Cardiac fibroblast (primary cell): ENCODE data around the gene PHIP.
"Not testable (repeated sequence)": the region's sequence is repeated elsewhere in the genome, so short reads cannot be mapped to it uniquely, and the experiment has no call there.

Source experiments
- DNase-seq, 2 donors: peaks; one replicate each; pipeline versions ENCODE4 v3.0.0 to v3.0.0-alpha.2; 2010; ENCODE audit warnings: low read depth in 2 of 2
- H3K4me3 ChIP-seq, 2 donors: replicated peaks in 1 of 2; 1 replicate in 1 of 2; 2 replicates in 1 of 2; pipeline ENCODE4 v1.5.1; 2011; ENCODE audit warnings: low read depth in 2 of 2, low read length in 2 of 2, mild to moderate bottlenecking in 2 of 2, moderate library complexity in 1 of 2
- TF ChIP-seq, protein P1 (sequence below): IDR thresholded peaks from one replicate; pipeline ENCODE4 v1.5.1; 2011; ENCODE audit warnings: low read depth, mild to moderate bottlenecking, low read length, inconsistent platforms

PHIP gene

DNA sequence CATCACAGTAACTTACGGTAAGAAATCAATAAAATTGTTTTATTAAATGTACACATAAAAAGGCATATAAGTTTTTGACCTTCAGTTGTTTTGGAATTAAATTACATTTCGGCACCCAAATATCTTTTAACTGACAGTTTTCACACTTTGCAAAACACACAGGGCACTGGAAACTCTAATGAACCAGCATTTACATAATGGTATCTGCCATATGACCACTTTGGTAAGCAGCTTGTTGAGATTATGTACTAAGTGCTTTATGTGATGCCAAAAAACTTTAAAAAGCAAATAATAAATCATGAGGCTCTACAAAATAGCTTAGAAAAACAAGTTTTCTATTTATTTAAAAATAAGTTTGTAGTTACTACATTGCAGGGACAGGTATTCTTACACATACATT, 142.5 kb downstream of the PHIP start:
- no peak for DNase-seq
- TF ChIP-seq, protein P1, sequence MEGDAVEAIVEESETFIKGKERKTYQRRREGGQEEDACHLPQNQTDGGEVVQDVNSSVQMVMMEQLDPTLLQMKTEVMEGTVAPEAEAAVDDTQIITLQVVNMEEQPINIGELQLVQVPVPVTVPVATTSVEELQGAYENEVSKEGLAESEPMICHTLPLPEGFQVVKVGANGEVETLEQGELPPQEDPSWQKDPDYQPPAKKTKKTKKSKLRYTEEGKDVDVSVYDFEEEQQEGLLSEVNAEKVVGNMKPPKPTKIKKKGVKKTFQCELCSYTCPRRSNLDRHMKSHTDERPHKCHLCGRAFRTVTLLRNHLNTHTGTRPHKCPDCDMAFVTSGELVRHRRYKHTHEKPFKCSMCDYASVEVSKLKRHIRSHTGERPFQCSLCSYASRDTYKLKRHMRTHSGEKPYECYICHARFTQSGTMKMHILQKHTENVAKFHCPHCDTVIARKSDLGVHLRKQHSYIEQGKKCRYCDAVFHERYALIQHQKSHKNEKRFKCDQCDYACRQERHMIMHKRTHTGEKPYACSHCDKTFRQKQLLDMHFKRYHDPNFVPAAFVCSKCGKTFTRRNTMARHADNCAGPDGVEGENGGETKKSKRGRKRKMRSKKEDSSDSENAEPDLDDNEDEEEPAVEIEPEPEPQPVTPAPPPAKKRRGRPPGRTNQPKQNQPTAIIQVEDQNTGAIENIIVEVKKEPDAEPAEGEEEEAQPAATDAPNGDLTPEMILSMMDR: no peak
- H3K4me3 ChIP-seq: no peak overlapping the region

DNA sequence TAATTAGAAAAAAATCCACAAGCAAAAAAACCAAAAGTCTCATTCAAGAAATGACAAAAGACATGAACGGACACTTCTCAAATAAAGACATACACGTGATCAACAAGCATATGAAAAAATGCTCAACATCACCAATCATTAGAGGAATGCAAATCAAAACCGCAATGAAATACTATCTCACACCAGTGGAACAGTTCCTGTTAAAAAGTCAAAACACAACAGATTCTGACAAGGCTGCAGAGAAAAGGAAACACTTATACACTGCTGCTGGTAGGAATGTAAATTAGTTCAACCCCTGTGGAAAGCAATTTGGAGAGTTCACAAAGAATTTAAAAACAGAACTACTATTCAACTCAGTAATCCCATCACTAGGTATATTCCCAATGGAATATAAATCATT, 152.7 kb downstream of the PHIP start:
- no peak for DNase-seq
- TF ChIP-seq, protein P1: no peak
- no peak overlapping the region for H3K4me3 ChIP-seq

DNA sequence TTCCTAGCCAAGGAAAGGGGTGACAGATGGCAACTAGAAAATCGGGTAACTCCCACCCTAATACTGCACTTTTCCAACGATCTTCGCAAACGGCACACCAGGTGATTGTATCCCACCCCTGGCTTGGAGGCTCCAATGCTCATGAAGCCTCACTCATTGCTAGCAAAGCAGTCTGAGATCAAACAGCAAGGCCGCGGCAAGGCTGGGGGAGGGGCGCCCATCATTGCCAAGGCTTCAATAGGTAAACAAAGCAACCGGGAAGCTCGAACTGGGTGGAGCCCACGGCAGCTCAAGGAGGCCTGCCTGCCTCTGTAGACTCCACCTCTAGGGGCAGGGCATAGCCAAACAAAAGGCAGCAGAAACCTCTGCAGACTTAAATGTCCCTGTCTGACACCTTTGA, 156.9 kb downstream of the PHIP start:
- H3K4me3 ChIP-seq, DNase-seq: not testable (repeated sequence)

- TF ChIP-seq, protein P1: no peak
- no peak for DNase-seq
- no peak overlapping the region for H3K4me3 ChIP-seq
Measured at GRCh38 chr6:78917788-78918187, 160.3 kb downstream of the PHIP start.

GRCh38 chr6:78916411-78916810, 161.6 kb downstream of the PHIP start:
- H3K4me3 ChIP-seq: no peak overlapping the region
- TF ChIP-seq, protein P1: no peak
- DNase-seq: no peak

- TF ChIP-seq, protein P1: no peak
- no peak for DNase-seq
- no peak overlapping the region for H3K4me3 ChIP-seq
Measured at GRCh38 chr6:78911218-78911940, 166.7 kb downstream of the PHIP start.

DNA sequence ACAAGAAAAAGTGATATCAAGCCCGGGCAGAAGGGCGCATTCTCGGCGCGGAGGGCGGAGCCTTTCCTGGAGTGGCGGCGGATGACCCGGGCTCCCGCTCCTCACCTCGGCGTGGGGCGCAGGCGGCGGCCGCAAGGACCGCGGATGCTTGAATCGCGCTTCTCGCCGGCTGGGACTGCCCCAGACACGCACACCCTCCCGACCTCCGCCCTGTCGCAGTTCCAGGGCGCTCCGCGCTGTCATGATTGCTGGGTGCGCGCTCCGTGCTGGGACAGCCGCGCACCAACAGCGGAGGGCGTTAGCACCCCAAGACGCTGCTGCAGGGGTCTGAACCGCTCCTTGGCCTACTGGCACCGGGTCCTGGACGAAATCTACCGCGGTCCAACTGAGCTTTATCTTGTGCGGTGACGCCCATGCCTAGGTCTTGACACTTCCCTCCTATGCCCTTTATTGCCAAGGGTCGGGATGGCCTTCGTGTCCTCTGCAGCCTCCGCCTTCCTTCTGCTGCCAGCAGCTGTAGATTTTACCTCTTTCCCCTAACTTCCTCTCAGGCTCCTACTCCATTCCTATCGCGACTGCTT, 167.4 kb downstream of the PHIP start:
- peak; percentile 9 to 30 for DNase-seq
- TF ChIP-seq, protein P1: no peak
- peak overlapping the region; percentile 58 to 62 for H3K4me3 ChIP-seq
